Stimulated activated CD4-positive, alpha-beta T cell treated with anti-CD3 and anti-CD28 coated beads, Interleukin-1b, Interleukin-23, amount 100 ng/mL, for 24 hours (primary cell): ENCODE data around the gene KIAA1549.

Experiments
- DNase-seq, 4 experiments: peaks; one replicate each; pipeline ENCODE4 v3.0.0-alpha.2; 2020; ENCODE audit warnings: low read depth in 4 of 4, low spot score in 1 of 4

KIAA1549 gene

DNA sequence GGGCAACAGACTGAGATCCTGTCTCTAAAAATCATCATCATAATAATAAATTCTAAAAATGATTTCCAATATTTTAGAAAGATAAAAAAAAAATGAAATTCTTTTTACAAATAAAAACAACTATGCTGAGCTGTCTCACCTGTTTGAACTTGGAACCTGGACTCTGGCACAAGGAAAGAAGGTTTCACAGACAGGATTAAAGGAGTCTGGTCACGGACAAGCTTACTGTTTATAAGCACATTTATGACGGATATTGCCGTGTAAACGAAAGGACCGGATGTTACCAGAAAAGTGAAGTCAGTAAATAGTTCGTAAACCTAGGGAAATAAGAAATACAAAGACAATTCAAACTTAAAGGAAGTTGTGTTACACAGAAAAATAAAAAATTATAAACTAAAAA lies 70.2 kb downstream of the KIAA1549 start:
- no peak for DNase-seq

- no peak for DNase-seq
Observed at GRCh38 chr7:138907850-138908249, 73.3 kb downstream of the KIAA1549 start.

- DNase-seq, result no peak
Observed at GRCh38 chr7:138907201-138907847, 73.9 kb downstream of the KIAA1549 start.

GRCh38 chr7:138903859-138904435 lies 77.2 kb downstream of the KIAA1549 start:
- no peak for DNase-seq

- DNase-seq, result peak; percentile 12 to 51 (median 26)
Observed at GRCh38 chr7:138903186-138903820, 77.9 kb downstream of the KIAA1549 start.

- no peak for DNase-seq
Observed at GRCh38 chr7:138902161-138902560, 79.0 kb downstream of the KIAA1549 start.

GRCh38 chr7:138900035-138900828 lies 81.0 kb downstream of the KIAA1549 start:
- no peak for DNase-seq

DNA sequence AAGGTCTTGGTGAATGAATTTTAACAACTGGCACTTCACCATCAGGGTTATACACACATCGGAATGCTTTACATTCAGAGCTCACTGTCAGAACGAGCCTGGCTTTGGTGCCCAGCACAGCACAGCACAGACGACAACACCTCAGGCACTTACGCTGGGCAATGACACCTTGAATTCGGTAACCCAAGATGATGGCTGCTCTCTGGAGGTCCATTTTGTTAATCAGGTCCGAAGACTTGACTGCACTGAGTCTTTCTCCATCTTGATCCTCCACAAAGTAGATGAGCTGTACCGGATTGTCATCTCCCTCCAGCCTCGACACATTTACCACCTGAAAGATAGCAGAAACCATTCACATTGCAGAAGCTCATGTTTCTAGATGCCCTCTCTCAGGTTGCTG lies 82.4 kb downstream of the KIAA1549 start:
- DNase-seq, result no peak

DNA sequence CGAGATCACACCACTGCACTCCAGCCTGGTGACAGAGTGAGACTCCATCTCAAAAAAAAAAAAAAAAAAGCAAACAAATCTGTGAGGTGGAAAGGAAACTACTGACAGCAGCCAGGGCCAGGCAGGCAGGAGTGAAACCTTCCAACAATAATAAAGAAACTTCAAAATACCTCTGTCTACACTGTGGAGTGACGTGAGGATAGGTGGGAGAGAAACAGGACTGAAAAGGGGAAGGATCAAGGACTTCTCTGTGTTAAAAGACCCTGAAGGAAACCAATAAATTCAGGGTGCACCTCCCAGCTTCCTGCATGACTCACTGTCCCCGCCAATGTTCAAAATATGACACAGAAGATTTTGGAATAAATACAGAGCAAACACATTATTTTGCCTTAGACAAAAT lies 82.9 kb downstream of the KIAA1549 start:
- DNase-seq, result no peak

GRCh38 chr7:138895679-138896078 lies 85.5 kb downstream of the KIAA1549 start:
- DNase-seq, result no peak

GRCh38 chr7:138893258-138893657 lies 87.9 kb downstream of the KIAA1549 start:
- no peak for DNase-seq

DNA sequence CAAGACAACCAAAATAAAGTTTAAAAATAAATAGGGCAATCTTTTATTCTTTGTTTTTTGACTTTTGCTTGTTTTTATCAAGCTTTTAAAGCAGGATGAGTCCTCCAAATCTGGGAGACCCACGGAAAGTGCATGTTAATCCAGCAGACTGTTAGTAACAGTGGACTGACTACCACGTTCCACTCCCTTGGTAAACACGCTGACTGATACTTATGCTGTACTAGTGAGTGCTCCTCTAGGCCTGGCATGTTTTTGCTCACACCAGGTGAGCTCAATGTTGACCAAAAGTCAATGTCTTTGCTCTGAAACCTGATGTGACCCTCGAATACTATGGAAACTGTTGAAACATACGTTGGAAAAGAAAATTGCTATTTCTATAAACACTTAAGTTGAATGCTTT lies 88.4 kb downstream of the KIAA1549 start:
- DNase-seq, result no peak

- DNase-seq, result no peak
Observed at GRCh38 chr7:138892006-138892630, 89.1 kb downstream of the KIAA1549 start.

- DNase-seq, result no peak
Observed at GRCh38 chr7:138891446-138891810, 89.8 kb downstream of the KIAA1549 start.

DNA sequence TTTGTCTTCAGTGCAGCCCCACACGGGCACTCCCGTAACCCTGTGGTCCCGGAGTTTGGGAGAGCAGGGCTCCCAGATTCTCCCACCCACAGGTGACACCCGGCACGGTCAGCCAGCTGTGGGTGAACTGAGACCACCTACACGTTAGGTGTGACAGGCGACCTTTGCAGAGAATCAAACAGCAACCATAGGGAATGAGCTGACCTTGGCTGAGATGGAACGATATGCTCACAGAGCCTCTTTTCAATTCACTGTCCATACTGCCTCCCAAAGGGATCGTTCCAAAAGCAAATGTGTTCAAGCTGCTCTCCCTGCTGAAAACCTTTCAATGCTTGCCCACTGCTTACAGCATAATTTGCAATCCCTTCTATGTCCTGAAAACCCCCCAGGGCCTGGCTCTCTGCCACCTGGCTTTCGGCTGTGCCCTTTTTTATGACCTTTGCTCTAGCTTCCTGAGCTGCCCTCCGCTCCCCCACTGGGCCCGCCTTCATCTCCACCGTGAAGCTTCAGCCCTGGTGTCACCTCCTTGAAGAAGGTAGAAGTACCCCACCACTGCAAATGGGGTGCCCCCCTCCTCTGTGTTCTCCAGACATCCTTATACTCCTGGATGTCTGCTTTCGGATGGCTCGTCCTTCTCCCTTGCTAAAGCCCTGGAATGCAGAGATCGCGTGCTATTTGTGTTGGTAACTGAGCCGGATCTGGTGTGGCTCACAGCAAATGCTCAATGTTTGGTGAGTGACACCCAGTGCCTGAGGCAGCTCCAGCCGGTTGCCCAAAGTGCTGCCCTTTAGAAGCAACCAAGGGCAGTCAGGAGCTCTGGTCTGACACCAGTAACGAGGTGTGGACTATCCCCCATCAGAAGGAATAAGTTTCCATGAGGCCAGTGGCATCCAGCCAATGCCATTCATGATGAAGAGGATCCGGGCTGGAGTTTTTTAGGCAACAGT lies 90.4 kb downstream of the KIAA1549 start:
- DNase-seq, result no peak

- DNase-seq, result no peak
Observed at GRCh38 chr7:138889582-138890498, 91.3 kb downstream of the KIAA1549 start.

DNA sequence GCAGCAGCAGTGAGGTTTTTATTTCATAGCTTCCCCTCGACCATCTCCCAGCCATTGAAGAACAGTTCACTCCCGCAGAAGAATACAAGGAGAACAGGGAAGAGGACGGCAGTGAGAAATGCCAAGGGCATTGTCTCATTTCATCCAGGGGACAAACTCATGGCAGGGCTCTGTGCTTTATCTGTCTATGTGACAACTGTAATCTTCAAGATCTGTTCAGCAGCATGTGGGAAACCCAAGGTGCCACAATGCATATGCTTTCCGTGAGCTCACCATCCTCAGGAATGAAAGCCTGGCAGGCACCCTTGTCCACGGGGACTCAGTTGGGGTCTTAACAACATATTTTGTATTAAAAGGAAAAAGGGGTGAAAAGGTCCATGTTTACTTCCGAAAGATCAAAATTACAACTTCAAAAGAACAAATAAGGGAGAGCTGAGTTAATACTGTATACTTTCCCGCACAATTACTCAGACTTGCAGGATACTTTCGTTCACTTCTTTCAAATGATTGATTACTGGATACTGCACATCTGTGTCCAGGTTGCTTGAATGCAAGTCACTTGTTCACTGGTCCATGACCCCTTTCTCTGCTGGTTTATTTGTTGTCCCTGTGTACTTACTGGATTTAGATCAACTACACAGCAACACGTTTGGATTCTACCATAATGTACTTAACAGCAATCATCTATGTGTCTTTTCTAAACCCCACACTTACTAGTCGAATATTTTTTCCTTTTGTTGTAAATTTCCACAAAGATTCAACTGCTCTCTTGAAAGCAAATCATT lies 93.1 kb downstream of the KIAA1549 start:
- no peak for DNase-seq

DNA sequence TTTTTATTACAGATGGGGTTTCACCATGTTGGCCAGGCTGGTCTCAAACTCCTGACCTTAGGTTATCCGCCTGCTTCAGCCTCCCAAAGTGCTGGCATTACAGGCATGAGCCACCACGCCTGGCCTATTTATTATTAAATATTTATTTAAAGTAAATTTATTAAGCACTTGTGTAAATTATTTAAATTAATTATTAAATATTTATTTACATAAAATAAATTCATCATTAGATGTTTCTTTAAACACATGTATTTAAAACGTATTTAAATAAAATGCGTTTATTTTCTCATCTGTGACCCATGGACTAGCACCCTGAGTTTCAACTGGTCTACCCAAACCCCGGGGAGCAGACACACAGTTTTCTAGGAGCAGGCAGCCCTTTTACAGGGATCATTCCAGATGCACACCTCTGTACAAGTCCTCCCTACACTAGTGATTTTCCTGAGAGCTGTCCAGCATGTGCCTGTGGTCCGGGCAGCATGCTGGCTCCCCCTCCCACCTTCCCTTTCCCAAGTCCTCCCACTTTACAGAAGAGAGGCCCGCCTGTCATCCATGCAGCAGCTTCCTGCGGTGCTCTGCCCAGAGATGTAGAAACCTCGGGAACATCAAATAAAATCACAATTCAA lies 94.0 kb downstream of the KIAA1549 start:
- no peak for DNase-seq
